Mesenchymal stem cell (in vitro differentiated cells and primary cell): Measurements from ENCODE around the gene ADGRV1.

ENCODE experiments used
- DNase-seq: peaks from one replicate; pipeline ENCODE4 v3.0.0-alpha.2; 2013
- H2AFZ ChIP-seq: one replicate; pipeline ENCODE4 v1.6.1; 2013; ENCODE audit warnings: low read depth, mild to moderate bottlenecking, control low read depth, inconsistent platforms, low read length, moderate library complexity
- H2AK5ac ChIP-seq: 2 replicates; pipeline ENCODE4 v1.6.1; 2013; ENCODE audit warnings: low read length, moderate library complexity, mild to moderate bottlenecking, inconsistent platforms; ENCODE audit not compliant: severe bottlenecking
- H2BK120ac ChIP-seq: one replicate; pipeline ENCODE4 v1.6.1; 2013; ENCODE audit warnings: low read depth, mild to moderate bottlenecking, inconsistent platforms, low read length, moderate library complexity
- H2BK12ac ChIP-seq, 2 experiments: one replicate each; pipeline ENCODE4 v1.6.1; 2013; ENCODE audit warnings: inconsistent platforms in 2 of 2, low read length in 2 of 2, mild to moderate bottlenecking in 2 of 2, moderate library complexity in 2 of 2, control low read depth in 1 of 2
- H2BK15ac ChIP-seq: one replicate; pipeline ENCODE4 v1.6.1; 2013; ENCODE audit warnings: mild to moderate bottlenecking, low read depth, inconsistent platforms; ENCODE audit not compliant: poor library complexity, severe bottlenecking
- H2BK5ac ChIP-seq: 2 replicates; pipeline ENCODE4 v1.6.1; 2013; ENCODE audit warnings: low read depth, mild to moderate bottlenecking, low read length, control low read depth, inconsistent platforms; ENCODE audit not compliant: poor library complexity, severe bottlenecking
- H3K14ac ChIP-seq, 2 experiments: one replicate each; pipeline ENCODE4 v1.6.1; 2013; ENCODE audit warnings: inconsistent platforms in 2 of 2, low read length in 2 of 2, control low read depth in 1 of 2, mild to moderate bottlenecking in 1 of 2, moderate library complexity in 1 of 2
- H3K18ac ChIP-seq, 2 experiments: one replicate each; pipeline ENCODE4 v1.6.1; 2013; ENCODE audit warnings: inconsistent platforms in 2 of 2, low read length in 2 of 2, control low read depth in 1 of 2, low read depth in 1 of 2, mild to moderate bottlenecking in 1 of 2
- H3K23ac ChIP-seq, 2 experiments: one replicate each; pipeline ENCODE4 v1.6.1; 2013; ENCODE audit warnings: inconsistent platforms in 2 of 2, low read length in 2 of 2, mild to moderate bottlenecking in 2 of 2, moderate library complexity in 2 of 2, control low read depth in 1 of 2
- H3K27ac ChIP-seq: 2 replicates; pipeline ENCODE4 v1.5.1; 2013; ENCODE audit warnings: mild to moderate bottlenecking, moderate library complexity, low read length, control low read depth, inconsistent platforms; ENCODE audit not compliant: poor library complexity, severe bottlenecking
- H3K27me3 ChIP-seq, 2 experiments: 2 replicates each; pipeline versions ENCODE4 v1.6.1 to v1.7.0; 2013; ENCODE audit warnings: low read length in 2 of 2, mild to moderate bottlenecking in 2 of 2, moderate library complexity in 2 of 2, control low read depth in 1 of 2, inconsistent platforms in 1 of 2; ENCODE audit not compliant: control insufficient read depth in 1 of 2, insufficient read depth in 1 of 2
- H3K36me3 ChIP-seq, 2 experiments: 2 replicates each; pipeline versions ENCODE4 v1.6.1 to v1.7.0; 2013; ENCODE audit warnings: low read length in 2 of 2, control low read depth in 1 of 2, inconsistent platforms in 1 of 2, low read depth in 1 of 2, mild to moderate bottlenecking in 1 of 2; ENCODE audit not compliant: insufficient read depth in 2 of 2, control insufficient read depth in 1 of 2
- H3K4ac ChIP-seq, 2 experiments: one replicate each; pipeline ENCODE4 v1.6.1; 2013; ENCODE audit warnings: inconsistent platforms in 2 of 2, low read length in 2 of 2, mild to moderate bottlenecking in 2 of 2, moderate library complexity in 2 of 2, control low read depth in 1 of 2, low read depth in 1 of 2
- H3K4me1 ChIP-seq: 2 replicates; pipeline ENCODE4 v1.6.1; 2013; ENCODE audit warnings: low read depth, low read length, control low read depth; ENCODE audit not compliant: control insufficient read depth, insufficient read depth
- H3K4me2 ChIP-seq: 2 replicates; pipeline ENCODE4 v1.6.1; 2013; ENCODE audit warnings: low read length, mild to moderate bottlenecking, inconsistent platforms; ENCODE audit not compliant: poor library complexity, severe bottlenecking
- H3K4me3 ChIP-seq, 2 experiments: 2 replicates each; pipeline versions ENCODE4 v1.5.1 to v1.7.0; 2013; ENCODE audit warnings: low read length in 2 of 2, mild to moderate bottlenecking in 2 of 2, control low read depth in 1 of 2, low read depth in 1 of 2; ENCODE audit not compliant: insufficient read depth in 1 of 2
- H3K79me1 ChIP-seq: replicated peaks from 2 replicates; pipeline ENCODE4 v1.6.1; 2013; ENCODE audit warnings: mild to moderate bottlenecking, control low read depth, low read length, inconsistent platforms; ENCODE audit not compliant: poor library complexity, severe bottlenecking
- H3K9ac ChIP-seq: 2 replicates; pipeline ENCODE4 v1.7.0; 2013; ENCODE audit warnings: mild to moderate bottlenecking, low read length, moderate library complexity
- H3K9me3 ChIP-seq: 2 replicates; pipeline ENCODE4 v1.7.0; 2013; ENCODE audit warnings: mild to moderate bottlenecking, low read length; ENCODE audit not compliant: control insufficient read depth
- H4K8ac ChIP-seq: one replicate; pipeline ENCODE4 v1.6.1; 2013; ENCODE audit warnings: inconsistent platforms, mild to moderate bottlenecking, low read length, moderate library complexity
- H4K91ac ChIP-seq: one replicate; pipeline ENCODE4 v1.6.1; 2013; ENCODE audit warnings: mild to moderate bottlenecking, low read length, inconsistent platforms
- WGBS: methylation state at CpG from one replicate; pipeline ENCODE4 v1.1.7; 2013; ENCODE audit warnings: mixed read lengths; 5-methylcytosine and 5-hydroxymethylcytosine counted together

The ADGRV1 gene

DNA sequence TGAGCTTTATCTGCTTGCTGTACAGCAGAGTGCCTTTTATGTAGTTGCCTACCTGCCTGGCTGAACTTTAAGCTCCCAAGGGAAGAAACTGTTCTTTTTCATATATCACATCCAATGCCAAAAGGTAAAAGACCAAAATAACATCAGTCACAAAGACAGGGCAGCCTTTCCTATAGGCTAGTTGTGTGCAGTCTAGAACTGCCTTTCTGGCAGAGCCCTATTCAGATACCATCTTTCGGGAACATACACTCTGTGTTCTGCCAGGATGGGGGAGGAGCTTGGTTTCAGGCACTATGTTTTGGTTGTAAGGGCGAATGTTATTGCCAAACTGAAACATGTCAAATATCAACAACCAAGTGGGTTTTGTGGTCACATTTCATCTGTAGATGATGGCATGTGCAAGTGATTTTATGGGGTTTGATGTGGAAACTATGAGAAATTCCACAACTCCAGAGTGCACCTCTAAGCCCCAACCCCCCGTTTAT lies 314.5 kb downstream of the ADGRV1 start:
- no peaks in the 10 kb centered on the region for H3K9me3 ChIP-seq
- no peak overlapping the region for H2BK15ac ChIP-seq
- WGBS: 100% methylated on average over 1 of the region's 3 CpGs
- H3K4me1 ChIP-seq: peaks cover 7% of the 10 kb centered on the region
- H3K23ac ChIP-seq: no peak overlapping the region
- no peak for DNase-seq
- H3K27me3 ChIP-seq: peaks cover 0 to 3% of the 10 kb centered on the region in 2 experiments
- no peak overlapping the region for H2AFZ ChIP-seq
- H3K79me1 ChIP-seq: no peaks in the 10 kb centered on the region
- H2BK5ac ChIP-seq: no peak overlapping the region
- H3K14ac ChIP-seq: no peak overlapping the region
- H2BK12ac ChIP-seq: no peak overlapping the region
- H3K4me3 ChIP-seq: no peak overlapping the region
- peak overlapping the region in 1 of 2 experiments; percentile 47 for H3K4ac ChIP-seq
- H3K36me3 ChIP-seq: no peaks in the 10 kb centered on the region
- no peak overlapping the region for H3K9ac ChIP-seq
- no peak overlapping the region for H4K8ac ChIP-seq
- no peak overlapping the region for H2AK5ac ChIP-seq
- H3K4me2 ChIP-seq: no peak overlapping the region
- H3K18ac ChIP-seq: no peak overlapping the region
- no peak overlapping the region for H2BK120ac ChIP-seq
- no peak overlapping the region for H3K27ac ChIP-seq
- H4K91ac ChIP-seq: no peak overlapping the region

DNA sequence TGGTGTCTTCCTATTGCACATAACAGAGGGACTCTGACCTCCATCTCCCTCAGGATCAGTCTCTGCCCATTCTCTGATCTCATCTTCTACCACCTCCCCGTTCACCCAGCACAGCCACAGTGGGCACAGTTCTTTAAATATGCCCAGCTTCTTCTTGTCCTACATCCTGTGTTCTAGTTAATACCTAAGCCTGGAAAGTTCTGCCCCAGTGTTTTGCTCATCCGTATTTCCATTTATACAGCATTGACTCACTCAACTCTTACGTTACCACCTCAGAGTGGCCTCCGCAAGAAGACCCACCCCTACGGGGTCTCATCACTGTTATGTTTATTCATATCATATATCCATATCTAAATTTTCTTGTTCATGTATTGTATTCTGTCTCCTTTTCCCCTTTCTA lies 315.5 kb downstream of the ADGRV1 start:
- H3K9ac ChIP-seq: no peak overlapping the region
- no peaks in the 10 kb centered on the region for H3K9me3 ChIP-seq
- no peak overlapping the region for H2BK120ac ChIP-seq
- DNase-seq: no peak
- peak overlapping the region; percentile 36 for H2BK5ac ChIP-seq
- H3K36me3 ChIP-seq: no peaks in the 10 kb centered on the region
- H3K4me2 ChIP-seq: no peak overlapping the region
- no peak overlapping the region for H2BK15ac ChIP-seq
- no peak overlapping the region for H4K91ac ChIP-seq
- no peak overlapping the region for H3K14ac ChIP-seq
- H2AFZ ChIP-seq: no peak overlapping the region
- H3K27me3 ChIP-seq: peaks cover 0 to 3% of the 10 kb centered on the region in 2 experiments
- H3K23ac ChIP-seq: no peak overlapping the region
- 100% methylated on average over 2 of the region's 5 CpGs for WGBS
- peaks cover 8% of the 10 kb centered on the region for H3K4me1 ChIP-seq
- no peak overlapping the region for H3K18ac ChIP-seq
- no peak overlapping the region for H3K4me3 ChIP-seq
- no peak overlapping the region for H2BK12ac ChIP-seq
- H3K79me1 ChIP-seq: no peaks in the 10 kb centered on the region
- peak overlapping the region; percentile 29 for H2AK5ac ChIP-seq
- H3K4ac ChIP-seq: peak overlapping the region in 1 of 2 experiments; percentile 49
- H3K27ac ChIP-seq: no peak overlapping the region
- no peak overlapping the region for H4K8ac ChIP-seq

DNA sequence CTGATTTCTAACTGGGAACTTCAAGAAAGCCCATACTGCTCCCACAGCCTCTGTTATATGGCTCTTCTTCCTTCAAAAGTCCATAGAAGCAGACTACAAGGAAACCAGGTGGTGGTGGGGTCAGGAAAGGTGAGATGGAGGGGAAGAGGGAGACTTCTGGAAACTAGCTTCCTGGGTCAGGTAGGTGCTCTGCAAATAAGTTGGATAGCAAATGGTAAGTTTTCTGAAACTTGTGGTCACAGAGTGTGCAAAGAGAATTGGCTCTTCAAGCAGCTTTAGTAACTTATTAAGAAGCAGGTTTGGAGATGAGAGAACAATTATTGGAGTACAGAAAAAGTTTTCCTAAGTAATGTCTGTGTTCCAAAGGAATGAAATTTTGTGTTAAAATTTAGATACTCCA lies 316.9 kb downstream of the ADGRV1 start:
- H3K4ac ChIP-seq: no peak overlapping the region
- peak overlapping the region in 1 of 2 experiments; percentile 83 for H2BK12ac ChIP-seq
- peak overlapping the region in 1 of 2 experiments; percentile 77 for H3K14ac ChIP-seq
- peak overlapping the region in 1 of 2 experiments; percentile 77 for H3K18ac ChIP-seq
- no peak overlapping the region for H2AK5ac ChIP-seq
- no peak overlapping the region for H3K4me3 ChIP-seq
- no peaks in the 10 kb centered on the region for H3K9me3 ChIP-seq
- peaks cover 0 to 3% of the 10 kb centered on the region in 2 experiments for H3K27me3 ChIP-seq
- peak overlapping the region; percentile 18 for H3K4me2 ChIP-seq
- no peaks in the 10 kb centered on the region for H3K36me3 ChIP-seq
- no peak overlapping the region for H2BK5ac ChIP-seq
- peaks cover 8% of the 10 kb centered on the region for H3K4me1 ChIP-seq
- H4K91ac ChIP-seq: no peak overlapping the region
- no peak overlapping the region for H4K8ac ChIP-seq
- H3K9ac ChIP-seq: no peak overlapping the region
- no peak overlapping the region for H2BK15ac ChIP-seq
- peak overlapping the region; percentile 55 for H3K27ac ChIP-seq
- H2BK120ac ChIP-seq: no peak overlapping the region
- no peak for DNase-seq
- H3K23ac ChIP-seq: no peak overlapping the region
- no peaks in the 10 kb centered on the region for H3K79me1 ChIP-seq
- no peak overlapping the region for H2AFZ ChIP-seq

DNA sequence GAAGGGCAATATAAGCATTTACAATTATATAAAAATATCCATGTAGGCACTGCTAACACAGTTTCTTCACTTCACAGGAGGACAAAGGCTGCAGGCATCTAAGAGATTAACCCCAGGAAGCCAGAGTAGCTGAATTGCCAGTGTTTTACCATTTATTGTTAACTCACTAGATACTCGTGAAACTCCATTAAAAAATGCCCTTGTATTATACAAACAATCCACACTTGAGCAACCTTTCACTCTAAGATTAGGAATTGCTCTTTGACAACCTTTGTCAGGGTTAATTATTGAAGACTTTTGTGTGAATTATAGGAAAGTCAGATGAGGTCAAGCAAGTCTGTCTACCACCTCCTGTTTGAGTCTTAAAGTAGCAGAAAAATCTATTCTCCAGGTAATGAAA lies 317.8 kb downstream of the ADGRV1 start:
- Histone ChIP-seq H3K36me3 (no peaks in the 10 kb centered on the region), H3K27me3 (peaks cover 0 to 3% of the 10 kb centered on the region in 2 experiments), H2AFZ (no peak overlapping the region), H3K79me1 (no peaks in the 10 kb centered on the region), H2BK15ac (no peak overlapping the region), H2BK5ac (no peak overlapping the region), H2AK5ac (no peak overlapping the region), H3K9ac (no peak overlapping the region), H4K8ac (no peak overlapping the region), H4K91ac (no peak overlapping the region), H2BK120ac (no peak overlapping the region), H3K9me3 (no peaks in the 10 kb centered on the region), H3K4me2 (no peak overlapping the region), H3K14ac (no peak overlapping the region), H3K27ac (no peak overlapping the region), H3K4me3 (no peak overlapping the region), H3K23ac (no peak overlapping the region), H3K18ac (no peak overlapping the region), H2BK12ac (no peak overlapping the region), H3K4ac (no peak overlapping the region), H3K4me1 (peaks cover 8% of the 10 kb centered on the region)
- DNase-seq: no peak
- WGBS: 44% methylated on average over 1 of the region's 1 CpG
